Activated T-helper 2 cell treated with anti-CD3 and anti-CD28 coated beads, Interferon-gamma antibody, Interleukin-2, Interleukin-4, amounts not matched to agents 10 μg/mL and 5 μg/mL and 100 μg/mL, durations not matched to agents 14 hours and 24 hours and 36 hours (primary cell): ENCODE measurements around the gene AGR2. TPM values are rescaled to one million over a fixed set of nuclear protein-coding genes. Genes with fewer than 3 reads are reported as not detected.

Source experiments
- DNase-seq: peaks from one replicate; pipeline ENCODE4 v3.0.0; 2021; ENCODE audit warnings: low spot score
- H3K27ac Mint-ChIP-seq: one replicate; pipeline ENCODE4 v1.8.0; 2021; ENCODE audit warnings: mixed read lengths
- H3K27me3 Mint-ChIP-seq: one replicate; pipeline ENCODE4 v1.8.0; 2021; ENCODE audit warnings: low read depth, mixed read lengths
- H3K36me3 Mint-ChIP-seq: one replicate; pipeline ENCODE4 v1.8.0; 2021; ENCODE audit warnings: low read depth, mixed read lengths
- H3K4me1 Mint-ChIP-seq: one replicate; pipeline ENCODE4 v1.8.0; 2021; ENCODE audit warnings: low read depth, mixed read lengths
- H3K4me3 Mint-ChIP-seq: one replicate; pipeline ENCODE4 v1.8.0; 2021; ENCODE audit warnings: low read depth, mild to moderate bottlenecking, moderate library complexity, mixed read lengths
- H3K9me3 Mint-ChIP-seq: one replicate; pipeline ENCODE4 v1.8.0; 2021; ENCODE audit warnings: mixed read lengths
- intact Hi-C: fragments of 100-400 bp; cut with micrococcal nuclease; formaldehyde crosslinking; loops from one replicate; pipeline ENCODE4 v1.15.1; 2023
- total RNA-seq: library from RNA; stranded (reverse); gene quantifications from 2 replicates; pipeline ENCODE4 v1.2.3, GENCODE V29; 2022

AGR2 gene
- total RNA-seq, 1 donor from 2014 or later, result not detected

- intact Hi-C loops, result no loop called here
- Mint-ChIP-seq H3K4me1 (no peaks in the 10 kb centered on the region), H3K27ac (no peak overlapping the region), H3K4me3 (no peak overlapping the region), H3K36me3 (no peaks in the 10 kb centered on the region), H3K9me3 (no peaks in the 10 kb centered on the region), H3K27me3 (peaks cover 16% of the 10 kb centered on the region)
- DNase-seq, result no peak
These were observed 642 bp upstream of the AGR2 start for GRCh38 chr7:16805441-16805840.

GRCh38 chr7:16803881-16804673 lies 722 bp downstream of the AGR2 start:
- Mint-ChIP-seq H3K4me3 (no peak overlapping the region), H3K9me3 (no peaks in the 10 kb centered on the region), H3K27ac (no peak overlapping the region), H3K27me3 (peaks cover 8% of the 10 kb centered on the region), H3K36me3 (no peaks in the 10 kb centered on the region), H3K4me1 (no peaks in the 10 kb centered on the region)
- DNase-seq, result no peak
- intact Hi-C loops, result no loop called here

GRCh38 chr7:16803125-16803524 lies 1.7 kb downstream of the AGR2 start:
- intact Hi-C loops, result no loop called here
- Mint-ChIP-seq H3K9me3 (no peaks in the 10 kb centered on the region), H3K36me3 (no peaks in the 10 kb centered on the region), H3K27me3 (peaks cover 8% of the 10 kb centered on the region), H3K4me3 (no peak overlapping the region), H3K27ac (no peak overlapping the region), H3K4me1 (no peaks in the 10 kb centered on the region)
- no peak for DNase-seq

GRCh38 chr7:16801579-16801978 lies 3.2 kb downstream of the AGR2 start:
- H3K27me3 Mint-ChIP-seq, result peaks cover 5% of the 10 kb centered on the region
- DNase-seq, result no peak
- intact Hi-C loops, result loop anchor here (1.0 kb wide), 1 partner anchor 117 kb away; no protein-coding TSS in a partner anchor
- H3K4me3 Mint-ChIP-seq, result no peak overlapping the region
- H3K36me3 Mint-ChIP-seq, result no peaks in the 10 kb centered on the region
- no peaks in the 10 kb centered on the region for H3K4me1 Mint-ChIP-seq
- H3K9me3 Mint-ChIP-seq, result no peaks in the 10 kb centered on the region
- H3K27ac Mint-ChIP-seq, result no peak overlapping the region

- H3K36me3 Mint-ChIP-seq, result no peaks in the 10 kb centered on the region
- H3K27ac Mint-ChIP-seq, result no peak overlapping the region
- no peaks in the 10 kb centered on the region for H3K9me3 Mint-ChIP-seq
- H3K4me1 Mint-ChIP-seq, result no peaks in the 10 kb centered on the region
- intact Hi-C loops, result loop anchor here (1.0 kb wide), 1 partner anchor 117 kb away; no protein-coding TSS in a partner anchor
- H3K27me3 Mint-ChIP-seq, result peaks cover 9% of the 10 kb centered on the region
- DNase-seq, result no peak
- no peak overlapping the region for H3K4me3 Mint-ChIP-seq
These were observed 3.7 kb downstream of the AGR2 start for GRCh38 chr7:16801111-16801542.

- Mint-ChIP-seq H3K4me3 (no peak overlapping the region), H3K4me1 (peaks cover 3% of the 10 kb centered on the region), H3K27ac (no peak overlapping the region), H3K36me3 (no peaks in the 10 kb centered on the region), H3K27me3 (peaks cover 18% of the 10 kb centered on the region), H3K9me3 (no peaks in the 10 kb centered on the region)
- no peak for DNase-seq
- intact Hi-C loops, result no loop called here
These were observed 9.2 kb downstream of the AGR2 start for GRCh38 chr7:16795624-16796023.

GRCh38 chr7:16794986-16795385 lies 9.8 kb downstream of the AGR2 start:
- intact Hi-C loops, result no loop called here
- H3K9me3 Mint-ChIP-seq, result no peaks in the 10 kb centered on the region
- no peak overlapping the region for H3K27ac Mint-ChIP-seq
- H3K27me3 Mint-ChIP-seq, result peaks cover 18% of the 10 kb centered on the region
- peaks cover 3% of the 10 kb centered on the region for H3K4me1 Mint-ChIP-seq
- no peak for DNase-seq
- no peaks in the 10 kb centered on the region for H3K36me3 Mint-ChIP-seq
- no peak overlapping the region for H3K4me3 Mint-ChIP-seq

GRCh38 chr7:16791905-16792698 lies 12.7 kb downstream of the AGR2 start:
- no peak overlapping the region for H3K27ac Mint-ChIP-seq
- DNase-seq, result no peak
- H3K9me3 Mint-ChIP-seq, result no peaks in the 10 kb centered on the region
- intact Hi-C loops, result no loop called here
- peaks cover 3% of the 10 kb centered on the region for H3K4me1 Mint-ChIP-seq
- H3K4me3 Mint-ChIP-seq, result no peak overlapping the region
- peaks cover 18% of the 10 kb centered on the region for H3K27me3 Mint-ChIP-seq
- H3K36me3 Mint-ChIP-seq, result no peaks in the 10 kb centered on the region

- DNase-seq, result no peak
- no peaks in the 10 kb centered on the region for H3K36me3 Mint-ChIP-seq
- H3K4me1 Mint-ChIP-seq, result peaks cover 3% of the 10 kb centered on the region
- H3K4me3 Mint-ChIP-seq, result no peak overlapping the region
- intact Hi-C loops, result no loop called here
- no peaks in the 10 kb centered on the region for H3K9me3 Mint-ChIP-seq
- peaks cover 14% of the 10 kb centered on the region for H3K27me3 Mint-ChIP-seq
- H3K27ac Mint-ChIP-seq, result no peak overlapping the region
These were observed 13.7 kb downstream of the AGR2 start for GRCh38 chr7:16791071-16791470.

GRCh38 chr7:16787127-16787526 lies 17.7 kb downstream of the AGR2 start:
- intact Hi-C loops, result no loop called here
- Mint-ChIP-seq H3K36me3 (no peaks in the 10 kb centered on the region), H3K9me3 (no peaks in the 10 kb centered on the region), H3K4me1 (peaks cover 1% of the 10 kb centered on the region), H3K27ac (no peak overlapping the region), H3K27me3 (no peaks in the 10 kb centered on the region), H3K4me3 (no peak overlapping the region)
- DNase-seq, result no peak

GRCh38 chr7:16786257-16786656 lies 18.5 kb downstream of the AGR2 start:
- Mint-ChIP-seq H3K4me3 (no peak overlapping the region), H3K27ac (no peak overlapping the region), H3K4me1 (no peaks in the 10 kb centered on the region), H3K27me3 (no peaks in the 10 kb centered on the region), H3K36me3 (no peaks in the 10 kb centered on the region), H3K9me3 (no peaks in the 10 kb centered on the region)
- DNase-seq, result no peak
- intact Hi-C loops, result no loop called here

GRCh38 chr7:16785846-16786245 lies 19.0 kb downstream of the AGR2 start:
- no peaks in the 10 kb centered on the region for H3K9me3 Mint-ChIP-seq

GRCh38 chr7:16785321-16785720 lies 19.5 kb downstream of the AGR2 start:
- no peak for DNase-seq
- H3K4me1 Mint-ChIP-seq, result no peaks in the 10 kb centered on the region
- no peak overlapping the region for H3K4me3 Mint-ChIP-seq

More at GRCh38 chr7:16785846-16786245, 19.0 kb downstream of the AGR2 start:
- Mint-ChIP-seq H3K27me3 (no peaks in the 10 kb centered on the region), H3K4me1 (no peaks in the 10 kb centered on the region), H3K4me3 (no peak overlapping the region), H3K27ac (no peak overlapping the region), H3K36me3 (no peaks in the 10 kb centered on the region)
- no peak for DNase-seq
- intact Hi-C loops, result no loop called here

More at GRCh38 chr7:16785321-16785720, 19.5 kb downstream of the AGR2 start:
- intact Hi-C loops, result no loop called here
- H3K9me3 Mint-ChIP-seq, result no peaks in the 10 kb centered on the region
- no peaks in the 10 kb centered on the region for H3K27me3 Mint-ChIP-seq
- H3K27ac Mint-ChIP-seq, result no peak overlapping the region
- H3K36me3 Mint-ChIP-seq, result no peaks in the 10 kb centered on the region
